NCI-H2227 (cell line): Measurements from ENCODE around the gene TSACC.
"Not testable (repeated sequence)": the region's sequence is repeated elsewhere in the genome, so short reads cannot be mapped to it uniquely, and the experiment has no call there.

ENCODE experiments used
- DNase-seq: peaks from one replicate; lab custom pipeline; 2025; ENCODE audit not compliant: unreplicated experiment; lab: John Stamatoyannopoulos, UW

TSACC gene

GRCh38 chr1:156346035-156346434 lies 7.7 kb downstream of the TSACC start:
- not testable (repeated sequence) for DNase-seq

GRCh38 chr1:156346636-156347035 lies 8.3 kb downstream of the TSACC start:
- DNase-seq = no peak

DNA sequence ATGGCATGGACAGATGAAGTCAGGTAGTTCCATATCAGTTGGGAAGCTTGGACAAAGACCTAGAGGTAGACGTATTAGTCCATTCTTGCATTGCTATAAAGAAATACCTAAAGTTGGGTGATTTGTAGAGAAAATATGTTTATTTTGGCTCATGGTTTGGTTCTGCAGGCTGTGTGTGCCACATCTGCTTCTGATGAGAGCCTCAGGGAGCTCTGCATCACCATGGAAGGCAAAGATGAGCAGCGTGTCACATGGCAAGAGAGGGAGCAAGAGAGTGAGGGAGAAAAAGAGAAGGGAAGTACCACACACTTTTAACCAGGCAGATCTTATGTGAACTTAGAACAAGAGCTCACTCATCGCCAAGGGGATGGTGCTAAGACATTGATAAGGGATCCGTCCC lies 9.0 kb downstream of the TSACC start:
- DNase-seq = no peak

DNA sequence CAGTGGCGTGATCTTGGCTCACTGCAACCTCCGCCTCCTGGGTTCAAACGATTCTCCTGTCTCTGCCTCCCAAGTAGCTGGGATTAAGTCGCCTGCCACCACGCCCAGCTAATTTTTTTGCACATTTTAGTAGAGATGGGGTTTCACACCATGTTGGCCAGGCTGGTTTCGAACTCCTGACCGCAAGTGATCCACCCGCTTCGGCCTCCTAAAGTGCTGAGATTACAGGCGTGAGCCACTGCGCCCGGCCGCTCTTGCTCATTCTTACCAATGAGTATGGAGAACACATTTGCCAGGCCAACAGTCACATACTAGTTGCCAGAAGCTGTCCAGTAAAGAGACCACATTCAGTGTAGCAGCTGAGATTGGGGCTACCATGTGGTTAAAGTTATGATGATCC lies 14.2 kb downstream of the TSACC start:
- not testable (repeated sequence) for DNase-seq

- no peak for DNase-seq
Observed at GRCh38 chr1:156356262-156356874, 18.0 kb downstream of the TSACC start.

DNA sequence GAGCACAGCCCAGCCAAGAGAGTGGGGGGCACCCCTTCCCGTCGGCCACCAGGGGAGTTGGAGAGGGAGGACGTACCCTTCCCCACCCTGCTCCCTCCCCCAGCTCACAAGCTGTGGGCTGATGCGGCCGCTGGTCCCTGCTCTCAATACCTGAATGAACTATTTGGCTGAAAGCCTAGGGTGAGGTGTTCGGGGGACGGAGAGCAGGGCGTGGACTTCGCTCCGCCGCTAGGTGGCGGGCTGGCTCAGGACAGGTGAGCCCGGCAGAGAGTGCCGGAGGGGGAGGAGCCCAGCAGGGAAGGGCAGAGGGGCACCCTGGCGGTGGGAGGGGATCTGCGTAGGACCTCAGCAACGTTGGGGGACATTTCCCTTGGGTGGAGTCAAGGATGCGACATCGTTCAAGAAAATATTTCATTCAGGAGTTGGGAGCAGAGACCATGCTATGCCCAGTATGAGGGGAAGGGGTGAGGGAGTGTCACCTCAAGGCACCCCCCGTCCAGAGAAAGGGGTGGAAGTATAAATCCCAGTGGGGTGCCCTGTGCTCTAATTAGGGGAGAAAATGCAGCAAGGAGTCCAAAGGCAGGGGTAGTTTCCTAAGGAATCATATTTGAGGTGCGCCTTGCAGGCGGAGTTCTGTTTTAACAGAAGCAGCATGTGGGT lies 18.7 kb downstream of the TSACC start:
- peak; percentile 79 for DNase-seq

GRCh38 chr1:156357977-156358376 lies 19.7 kb downstream of the TSACC start:
- no peak for DNase-seq

- DNase-seq = peak; percentile 36
Observed at GRCh38 chr1:156358641-156359040, 20.3 kb downstream of the TSACC start.

- no peak for DNase-seq
Observed at GRCh38 chr1:156359249-156359648, 20.9 kb downstream of the TSACC start.

- DNase-seq = no peak
Observed at GRCh38 chr1:156359973-156360372, 21.6 kb downstream of the TSACC start.

DNA sequence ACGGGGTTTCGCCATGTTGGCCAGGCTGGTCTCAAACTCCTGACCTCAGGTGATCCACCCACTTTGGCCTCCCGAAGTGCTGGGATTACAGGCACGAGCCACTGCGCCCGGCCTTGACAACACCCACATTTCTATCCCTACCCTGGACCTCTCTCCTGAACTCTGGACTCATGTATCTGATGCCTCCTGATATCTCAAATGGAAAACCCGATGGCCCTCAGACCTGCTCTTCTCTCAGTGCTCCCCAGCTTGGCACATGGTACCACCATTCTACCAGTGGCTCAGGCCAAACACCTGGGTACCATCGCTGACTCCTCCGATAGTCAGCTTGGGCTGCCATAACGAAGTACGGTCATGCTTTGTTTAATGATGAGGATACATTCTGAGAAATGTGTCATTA lies 22.2 kb downstream of the TSACC start:
- no peak for DNase-seq

GRCh38 chr1:156365754-156366153 lies 27.4 kb downstream of the TSACC start:
- DNase-seq = no peak

- DNase-seq = no peak
Observed at GRCh38 chr1:156366378-156367166, 28.2 kb downstream of the TSACC start.

GRCh38 chr1:156367383-156368156 lies 29.2 kb downstream of the TSACC start:
- DNase-seq = no peak

GRCh38 chr1:156368157-156368658 lies 29.9 kb downstream of the TSACC start:
- DNase-seq = no peak

- no peak for DNase-seq
Observed at GRCh38 chr1:156368889-156369684, 30.8 kb downstream of the TSACC start, which contains the start of gene RHBG. Gene RHBG (plus strand): TSS chr1:156369211. CDS start chr1:156369250, 39 bp downstream.

DNA sequence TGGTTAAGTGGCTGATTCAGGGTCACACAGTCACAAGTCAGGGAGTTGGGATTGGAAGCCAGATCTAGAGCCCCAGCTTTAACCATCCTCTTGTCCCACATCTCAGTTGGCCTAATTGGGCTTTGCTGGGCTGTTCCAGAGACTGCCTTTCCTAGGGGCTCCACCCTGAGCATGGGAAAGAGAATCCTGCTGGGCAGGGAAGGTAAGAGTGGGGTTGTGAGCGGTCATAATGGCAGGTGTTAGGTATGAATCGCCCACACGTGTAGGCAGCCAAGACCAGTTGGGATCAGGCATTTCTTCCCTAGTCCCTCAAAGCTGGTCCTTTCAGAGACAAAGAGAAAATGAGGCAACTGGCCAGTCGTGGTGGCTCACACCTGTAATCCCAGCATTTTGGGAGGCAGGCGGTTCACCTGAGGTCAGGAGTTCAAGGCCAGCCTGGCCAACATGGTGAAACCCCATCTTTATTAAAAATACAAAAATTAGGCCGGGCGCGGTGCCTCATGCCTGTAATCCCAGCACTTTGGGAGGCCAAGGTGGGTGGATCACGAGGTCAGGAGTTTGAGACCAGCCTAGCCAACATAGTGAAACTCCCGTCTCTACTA lies 31.5 kb downstream of the TSACC start:
- DNase-seq = not testable (repeated sequence)

- DNase-seq = no peak
Observed at GRCh38 chr1:156371553-156372264, 33.4 kb downstream of the TSACC start.

- no peak for DNase-seq
Observed at GRCh38 chr1:156372265-156372586, 33.9 kb downstream of the TSACC start.
